ENCODE results near the gene SAXO1.

DNA sequence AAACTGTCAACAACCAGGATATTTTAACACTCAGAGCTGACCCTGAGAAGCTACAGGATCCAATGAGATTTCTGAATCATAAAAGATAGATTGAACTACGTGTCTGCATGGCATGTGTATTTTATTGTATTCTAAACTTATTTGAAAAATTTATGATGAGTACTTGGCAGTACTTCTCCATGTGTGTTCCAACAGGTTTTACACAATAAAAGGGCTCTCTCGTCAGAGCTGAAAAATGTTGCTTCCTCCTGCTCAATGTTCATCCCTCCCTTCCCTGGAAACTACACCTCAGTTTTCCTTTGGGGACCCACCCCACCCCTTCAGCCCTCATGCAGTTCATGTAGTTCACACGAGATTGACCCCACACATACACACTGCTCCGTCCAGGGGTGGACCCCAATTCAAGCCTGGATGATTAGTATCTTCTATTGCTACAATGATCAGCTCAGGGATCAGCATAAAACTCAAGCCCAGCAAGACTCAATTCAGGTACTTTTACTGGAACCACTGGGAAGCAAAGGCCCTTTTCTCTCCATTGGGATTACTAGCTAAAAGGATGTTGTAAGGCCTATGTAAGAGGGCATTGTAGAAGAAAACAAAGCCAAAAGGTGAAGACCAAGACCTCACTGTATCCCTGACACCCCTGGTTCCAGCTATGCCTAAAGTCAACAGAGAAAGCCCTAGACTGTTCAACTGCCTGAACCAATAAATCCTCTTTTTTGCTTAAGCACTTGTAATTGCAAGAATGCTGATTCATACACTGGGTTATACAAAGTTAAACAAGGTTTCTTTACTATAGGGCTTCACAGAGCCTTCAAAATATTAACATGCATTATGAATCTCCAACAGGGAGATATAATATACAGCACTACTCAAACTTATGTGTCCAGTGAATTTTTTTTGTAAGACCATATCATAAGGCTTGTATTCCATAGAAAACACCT lies 112.6 kb downstream of the SAXO1 start:
- TF ChIP-seq SUZ12 (IDR thresholded peaks at IDR 0.05; ENCODE audit: extremely low read depth, insufficient read depth, insufficient read length) (no peak), ZNF274 (IDR thresholded peaks at IDR 0.05; ENCODE audit: low read depth, low read length) (no peak), YY1 (IDR thresholded peaks at IDR 0.05; ENCODE audit: insufficient read depth, insufficient read length) (no peak)

Data from NT2/D1 (cell line).